ENCODE data around the gene CDC42SE1. TPM values are rescaled to one million over a fixed set of nuclear protein-coding genes. Genes with fewer than 3 reads are reported as not detected.
A peak's percentile ranks its signal among the peaks of the same experiment; 100 is the strongest.

The CDC42SE1 gene
- total RNA-seq, 1 donor from 2014 or later: 124 TPM

GRCh38 chr1:151065089-151065645, 5.7 kb upstream of the CDC42SE1 start:
- Histone ChIP-seq H3K4me3 (ENCODE audit: low read depth, low read length) (no peak overlapping the region), H3K36me3 (ENCODE audit: control insufficient read depth, insufficient read depth, low read length) (no peaks in the 10 kb centered on the region), H3K27me3 (ENCODE audit: control insufficient read depth, insufficient read depth, low read length) (no peaks in the 10 kb centered on the region)
- DNase-seq (ENCODE audit: low read depth): no peak
- TF ChIP-seq CTCF (IDR thresholded peaks at IDR 0.05; ENCODE audit: insufficient read depth, low read length, poor library complexity, severe bottlenecking): no peak

GRCh38 chr1:151062741-151063371, 3.4 kb upstream of the CDC42SE1 start:
- no peak for TF ChIP-seq CTCF (IDR thresholded peaks at IDR 0.05; ENCODE audit: insufficient read depth, low read length, poor library complexity, severe bottlenecking)
- Histone ChIP-seq H3K36me3 (ENCODE audit: control insufficient read depth, insufficient read depth, low read length) (no peaks in the 10 kb centered on the region), H3K4me3 (ENCODE audit: low read depth, low read length) (no peak overlapping the region), H3K27me3 (ENCODE audit: control insufficient read depth, insufficient read depth, low read length) (no peaks in the 10 kb centered on the region)
- DNase-seq (ENCODE audit: low read depth): peak; percentile 69

GRCh38 chr1:151061704-151062103, 2.3 kb upstream of the CDC42SE1 start:
- no peaks in the 10 kb centered on the region for H3K36me3 ChIP-seq (ENCODE audit: control insufficient read depth, insufficient read depth, low read length)
- no peak for DNase-seq (ENCODE audit: low read depth)
- peak overlapping the region; percentile 73 for H3K4me3 ChIP-seq (ENCODE audit: low read depth, low read length)
- H3K27me3 ChIP-seq (ENCODE audit: control insufficient read depth, insufficient read depth, low read length): no peaks in the 10 kb centered on the region
- TF ChIP-seq CTCF (IDR thresholded peaks at IDR 0.05; ENCODE audit: insufficient read depth, low read length, poor library complexity, severe bottlenecking): no peak

- Histone ChIP-seq H3K27me3 (ENCODE audit: control insufficient read depth, insufficient read depth, low read length) (no peaks in the 10 kb centered on the region), H3K36me3 (ENCODE audit: control insufficient read depth, insufficient read depth, low read length) (no peaks in the 10 kb centered on the region), H3K4me3 (ENCODE audit: low read depth, low read length) (peak overlapping the region; percentile 73)
- TF ChIP-seq CTCF (IDR thresholded peaks at IDR 0.05; ENCODE audit: insufficient read depth, low read length, poor library complexity, severe bottlenecking): no peak
- DNase-seq (ENCODE audit: low read depth): no peak
Observed at GRCh38 chr1:151060657-151061421, 1.4 kb upstream of the CDC42SE1 start.

- no peak for TF ChIP-seq CTCF (IDR thresholded peaks at IDR 0.05; ENCODE audit: insufficient read depth, low read length, poor library complexity, severe bottlenecking)
- Histone ChIP-seq H3K27me3 (ENCODE audit: control insufficient read depth, insufficient read depth, low read length) (no peaks in the 10 kb centered on the region), H3K4me3 (ENCODE audit: low read depth, low read length) (peak within 1 kb of the TSS; percentile 73), H3K36me3 (ENCODE audit: control insufficient read depth, insufficient read depth, low read length) (peaks cover 3% of the 10 kb centered on the region)
- no peak for DNase-seq (ENCODE audit: low read depth)
Observed at GRCh38 chr1:151060007-151060656, 710 bp upstream of the CDC42SE1 start, which contains the start of gene MLLT11. Gene MLLT11 (plus strand): TSS chr1:151060397. CDS start chr1:151067225, 6,828 bp downstream.
